ENCODE results near the gene TOR3A. TPM values are rescaled to one million over a fixed set of nuclear protein-coding genes. Genes with fewer than 3 reads are reported as not detected.
A peak's percentile ranks its signal among the peaks of the same experiment; 100 is the strongest.

TOR3A gene
- total RNA-seq, 1 experiment from 2014 or later = 41.8 TPM

DNA sequence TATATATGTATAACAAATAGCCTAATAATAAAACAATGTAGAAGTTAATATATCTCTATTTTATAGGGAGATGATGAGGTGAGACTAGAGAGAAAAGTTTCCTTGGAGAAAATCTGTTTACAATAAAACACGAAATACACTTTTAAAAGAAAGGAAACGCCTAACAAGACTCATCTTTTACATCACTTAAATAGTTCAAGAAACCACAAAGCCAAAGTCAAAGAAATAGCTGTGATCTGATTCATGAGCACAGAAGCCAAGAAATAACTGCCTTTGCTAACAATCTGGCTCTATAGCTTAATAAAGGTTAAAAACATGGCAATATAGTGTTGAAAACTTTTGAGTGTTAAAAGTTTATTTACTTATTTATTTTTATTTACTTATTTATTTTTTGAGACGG lies 61.5 kb downstream of the TOR3A start:
- peak; percentile 29 for DNase-seq (ENCODE audit: low spot score)

DNA sequence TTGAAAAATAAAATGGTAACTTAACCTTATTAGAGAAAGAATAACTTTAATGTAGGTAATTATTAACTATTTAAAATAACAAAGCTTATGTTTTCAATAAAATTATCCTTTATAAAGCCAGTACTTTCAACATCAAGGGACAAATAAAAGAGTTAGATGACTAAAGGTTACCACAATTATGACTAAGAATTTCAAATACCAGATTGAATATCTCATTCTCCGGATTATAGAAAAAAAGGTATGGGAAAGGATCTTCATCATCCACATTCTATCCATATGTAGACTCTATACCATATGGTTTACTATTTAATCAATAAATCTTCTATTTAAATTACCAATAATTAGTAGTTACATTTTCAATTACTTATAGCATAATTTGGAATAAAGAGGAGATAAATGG lies 62.8 kb downstream of the TOR3A start:
- no peak for DNase-seq (ENCODE audit: low spot score)

DNA sequence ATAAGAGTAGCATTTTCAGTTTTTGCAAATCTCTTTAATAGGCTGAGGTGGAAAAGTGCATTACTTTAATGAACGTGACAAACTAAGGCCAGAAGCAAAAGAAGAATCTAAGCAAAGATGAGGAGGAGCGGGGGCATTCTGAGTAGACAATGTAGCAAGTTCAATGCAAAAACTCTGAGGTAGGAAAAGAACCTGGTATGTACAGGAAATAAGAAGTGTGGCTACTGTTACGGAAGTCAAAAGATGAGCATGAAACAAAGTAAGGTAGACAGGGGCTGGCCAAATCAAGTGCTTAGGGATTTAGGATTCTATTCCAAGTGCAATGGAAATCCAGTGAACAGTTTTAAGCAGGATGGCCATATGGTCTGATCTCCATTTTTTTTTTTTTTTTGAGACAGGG lies 63.7 kb downstream of the TOR3A start:
- DNase-seq (ENCODE audit: low spot score) = no peak

Small RNA genes lying within 50 kb of the gene (small RNA-seq; reads per million reads assigned to genes)
- not detected for gene AL512326.3

Other genes starting within 250 kb of the TOR3A start
- not detected in 2 replicates for gene ANGPTL1, start 211.0 kb upstream of the TOR3A start, total RNA-seq (2014; rRNA removed; shearing (Covaris generic))
- gene FAM20B, start 56.2 kb upstream of the TOR3A start, total RNA-seq (2014; rRNA removed; shearing (Covaris generic)) = 20.1 and 25.0 TPM in 2 replicates
- 2.5 and 4.5 TPM in 2 replicates for gene ABL2, start 147.6 kb downstream of the TOR3A start, total RNA-seq (2014; rRNA removed; shearing (Covaris generic))
- gene SOAT1, start 211.7 kb downstream of the TOR3A start, total RNA-seq (2014; rRNA removed; shearing (Covaris generic)) = 0.74 and 2.3 TPM in 2 replicates